H1 (cell line): ENCODE data around the gene PRC1. TPM values are rescaled to one million over a fixed set of nuclear protein-coding genes. Genes with fewer than 3 reads are reported as not detected.
A peak's percentile ranks its signal among the peaks of the same experiment; 100 is the strongest.

Source experiments
- CTCF ChIA-PET: fragments of 300-600 bp; sonication (Branson Sonifier 250); formaldehyde crosslinking; loops from one replicate; lab custom pipeline; 2021; ENCODE audit not compliant: partially characterized antibody; lab: Charles Lee
- POLR2A ChIA-PET: fragments of 300-600 bp; sonication (Branson Sonifier 250); formaldehyde crosslinking; loops from one replicate; lab custom pipeline; 2021; ENCODE audit warnings: inconsistent platforms; ENCODE audit not compliant: partially characterized antibody; lab: Charles Lee
- DNase-seq, 2 experiments: peaks; one replicate each; pipeline versions ENCODE4 v3.0.0 to v3.0.0-alpha.2; 2010 to 2022; ENCODE audit warnings: low spot score in 2 of 2, low read depth in 1 of 2, mixed read lengths in 1 of 2
- FAIRE-seq: peaks from 2 replicates; lab custom pipeline; 2011; peaks lifted over from hg19 to GRCh38; lab: Jason Lieb, UNC
- H2AFZ ChIP-seq: 2 replicates; pipeline ENCODE4 v1.8.1; 2012; ENCODE audit warnings: low read length, inconsistent platforms
- H2AK5ac ChIP-seq: 2 replicates; pipeline ENCODE4 v1.6.1; 2013; ENCODE audit warnings: low read depth, low read length
- H2BK120ac ChIP-seq: replicated peaks from 2 replicates; pipeline ENCODE3; 2013; ENCODE audit warnings: low read depth, low read length, inconsistent platforms
- H2BK12ac ChIP-seq: 2 replicates; pipeline ENCODE4 v1.6.1; 2013; ENCODE audit warnings: low read depth, low read length
- H2BK15ac ChIP-seq: 2 replicates; pipeline ENCODE4 v1.6.1; 2013; ENCODE audit warnings: low read length
- H2BK20ac ChIP-seq: 2 replicates; pipeline ENCODE4 v1.6.1; 2013; ENCODE audit warnings: low read length
- H2BK5ac ChIP-seq: 2 replicates; pipeline ENCODE4 v1.6.1; 2013; ENCODE audit warnings: low read depth, low read length
- H3K14ac ChIP-seq: 2 replicates; pipeline ENCODE4 v1.6.1; 2013; ENCODE audit warnings: inconsistent platforms; ENCODE audit not compliant: insufficient read length
- H3K18ac ChIP-seq: 2 replicates; pipeline ENCODE4 v1.6.1; 2013; ENCODE audit warnings: low read length; ENCODE audit errors: extremely low read depth
- H3K23ac ChIP-seq: 2 replicates; pipeline ENCODE4 v1.6.1; 2013; ENCODE audit warnings: inconsistent platforms; ENCODE audit not compliant: insufficient read length
- H3K23me2 ChIP-seq: 2 replicates; pipeline ENCODE4 v1.6.1; 2013; ENCODE audit warnings: low read depth, low read length
- H3K27ac ChIP-seq: 2 replicates; pipeline ENCODE4 v1.6.1; 2011; ENCODE audit warnings: low read depth, low read length, inconsistent platforms
- H3K27me3 ChIP-seq, 4 experiments: replicated peaks in 1 of 4; 1 replicate in 1 of 4; 2 replicates in 3 of 4; pipeline versions ENCODE4 v1.6.1 to v1.8.1; 2011 to 2013; ENCODE audit warnings: low read length in 3 of 4, mild to moderate bottlenecking in 3 of 4, inconsistent platforms in 2 of 4, mixed read lengths in 2 of 4, moderate library complexity in 1 of 4; ENCODE audit not compliant: control insufficient read depth in 3 of 4, insufficient read depth in 3 of 4; ENCODE audit errors: extremely low read depth in 1 of 4
- H3K36me3 ChIP-seq, 4 experiments: 2 replicates each; pipeline versions ENCODE4 v1.6.1 to v1.8.1; 2011 to 2013; ENCODE audit warnings: mild to moderate bottlenecking in 4 of 4, low read length in 3 of 4, moderate library complexity in 2 of 4, control low read depth in 1 of 4, inconsistent platforms in 1 of 4; ENCODE audit not compliant: insufficient read depth in 4 of 4, control insufficient read depth in 2 of 4
- H3K4ac ChIP-seq: replicated peaks from 2 replicates; pipeline ENCODE3; 2013; ENCODE audit warnings: low read length, low read depth, mixed read lengths, inconsistent platforms; ENCODE audit not compliant: insufficient read length
- H3K4me1 ChIP-seq, 4 experiments: replicated peaks in 1 of 4; 1 replicate in 1 of 4; 2 replicates in 3 of 4; pipeline versions ENCODE4 v1.6.1 to v1.8.1; 2011 to 2013; ENCODE audit warnings: low read length in 3 of 4, inconsistent platforms in 2 of 4, mixed read lengths in 1 of 4; ENCODE audit not compliant: insufficient read depth in 4 of 4, control insufficient read depth in 3 of 4
- H3K4me2 ChIP-seq, 2 experiments: 2 replicates each; pipeline versions ENCODE4 v1.6.1 to v1.8.1; 2011 to 2013; ENCODE audit warnings: low read depth in 2 of 2, low read length in 2 of 2, control low read depth in 1 of 2, inconsistent platforms in 1 of 2, mild to moderate bottlenecking in 1 of 2; ENCODE audit not compliant: insufficient read depth in 1 of 2
- H3K4me3 ChIP-seq, 4 experiments: fragments of 200-600, 300-600 bp in 1 of 4; sonication (generic), shearing (Covaris generic), sonication (Bioruptor Twin) in 1 of 4; 2 replicates each; pipeline versions ENCODE4 v1.5.1 to v1.8.1; 2011 to 2016; ENCODE audit warnings: low read length in 4 of 4, low read depth in 3 of 4, control low read depth in 2 of 4, inconsistent platforms in 2 of 4, mild to moderate bottlenecking in 2 of 4, mixed read lengths in 1 of 4, moderate library complexity in 1 of 4; ENCODE audit not compliant: insufficient read depth in 2 of 4; ENCODE audit errors: extremely low read depth in 1 of 4
- H3K56ac ChIP-seq: replicated peaks from 2 replicates; pipeline ENCODE3; 2013; ENCODE audit warnings: low read depth, mild to moderate bottlenecking, mixed read lengths, low read length, inconsistent platforms; ENCODE audit not compliant: insufficient read length
- H3K79me1 ChIP-seq: 2 replicates; pipeline ENCODE4 v1.6.1; 2013; ENCODE audit warnings: low read depth, low read length, control low read depth
- H3K79me2 ChIP-seq, 2 experiments: 2 replicates each; pipeline versions ENCODE4 v1.6.1 to v1.8.1; 2012 to 2013; ENCODE audit warnings: low read length in 2 of 2, mild to moderate bottlenecking in 2 of 2, inconsistent platforms in 1 of 2; ENCODE audit not compliant: insufficient read depth in 2 of 2, control insufficient read depth in 1 of 2
- H3K9ac ChIP-seq, 4 experiments: replicated peaks in 1 of 4; 1 replicate in 1 of 4; 2 replicates in 3 of 4; pipeline versions ENCODE4 v1.6.1 to v1.8.1; 2011 to 2013; ENCODE audit warnings: low read depth in 3 of 4, low read length in 3 of 4, control low read depth in 2 of 4, mild to moderate bottlenecking in 2 of 4, moderate library complexity in 2 of 4, inconsistent platforms in 1 of 4; ENCODE audit errors: extremely low read depth in 1 of 4
- H3K9me3 ChIP-seq, 2 experiments: 2 replicates each; pipeline versions ENCODE4 v1.6.1 to v1.8.1; 2012 to 2013; ENCODE audit warnings: mild to moderate bottlenecking in 2 of 2, moderate library complexity in 2 of 2, control low read depth in 1 of 2, inconsistent platforms in 1 of 2, low read depth in 1 of 2, low read length in 1 of 2, mixed read lengths in 1 of 2; ENCODE audit not compliant: insufficient read depth in 2 of 2
- H4K20me1 ChIP-seq, 2 experiments: replicated peaks in 1 of 2; 2 replicates each; pipeline versions ENCODE3 to v1.8.1; 2011 to 2013; ENCODE audit warnings: inconsistent platforms in 2 of 2, low read length in 2 of 2, mild to moderate bottlenecking in 1 of 2; ENCODE audit not compliant: insufficient read depth in 2 of 2, control insufficient read depth in 1 of 2
- H4K5ac ChIP-seq: 2 replicates; pipeline ENCODE4 v1.6.1; 2013; ENCODE audit warnings: low read length, low read depth, mixed read lengths, inconsistent platforms; ENCODE audit not compliant: insufficient read length
- H4K8ac ChIP-seq: 2 replicates; pipeline ENCODE4 v1.8.0; 2013; ENCODE audit warnings: mild to moderate bottlenecking, moderate library complexity, low read length, inconsistent platforms; ENCODE audit not compliant: insufficient read depth; ENCODE audit errors: extremely low read depth
- H4K91ac ChIP-seq: replicated peaks from 2 replicates; pipeline ENCODE3; 2013; ENCODE audit warnings: low read length, mixed read lengths, inconsistent platforms; ENCODE audit not compliant: insufficient read length
- SP4 ChIP-seq: IDR thresholded peaks from 2 replicates; pipeline ENCODE4 v1.6.1; 2012; ENCODE audit warnings: low read length, inconsistent platforms
- WGBS, 2 experiments: shearing (Covaris generic) in 1 of 2; methylation state at CpG; one replicate each; pipeline versions ENCODE4 v1.1.6 to v1.1.7; 2013 to 2015; ENCODE audit warnings: low lambda C conversion rate in 2 of 2, mixed read lengths in 2 of 2, inconsistent platforms in 1 of 2, low coverage in 1 of 2, missing lambda C conversion rate in 1 of 2; ENCODE audit not compliant: insufficient replicate concordance in 2 of 2, insufficient coverage in 1 of 2, insufficient read length in 1 of 2; ENCODE audit errors: extremely low coverage in 1 of 2, missing lambda C conversion rate in 1 of 2; 5-methylcytosine and 5-hydroxymethylcytosine counted together
- polyA plus RNA-seq, 7 experiments: library from polyadenylated mRNA; depleted of rRNA in 3 of 7; stranded (reverse) in 5 of 7; unstranded in 2 of 7; fragments of >200 nt in 5 of 7; fragments of 200-250 nt in 2 of 7; gene quantifications; 1 replicate in 5 of 7; 2 replicates in 1 of 7; 4 replicates in 1 of 7; pipeline versions ENCODE4 v1.2.1 to v1.2.3, GENCODE V29; 2011 to 2013; ENCODE audit warnings: missing spikeins in 2 of 7, mixed read lengths in 2 of 7
- total RNA-seq: library from RNA; stranded (reverse); fragmentation: NEBNext Ultra II Directional; extraction: Animal tissue kit (Norgen Biotek cat#: 25700); gene quantifications from 2 replicates; pipeline ENCODE4 v1.2.1, GENCODE V29; 2021

Gene PRC1
- total and polyA plus RNA-seq, 2 of the 8 experiments (the other 6 are each of a cell fraction or from before 2014, with no cell fraction given): 90.7 to 181 TPM

DNA sequence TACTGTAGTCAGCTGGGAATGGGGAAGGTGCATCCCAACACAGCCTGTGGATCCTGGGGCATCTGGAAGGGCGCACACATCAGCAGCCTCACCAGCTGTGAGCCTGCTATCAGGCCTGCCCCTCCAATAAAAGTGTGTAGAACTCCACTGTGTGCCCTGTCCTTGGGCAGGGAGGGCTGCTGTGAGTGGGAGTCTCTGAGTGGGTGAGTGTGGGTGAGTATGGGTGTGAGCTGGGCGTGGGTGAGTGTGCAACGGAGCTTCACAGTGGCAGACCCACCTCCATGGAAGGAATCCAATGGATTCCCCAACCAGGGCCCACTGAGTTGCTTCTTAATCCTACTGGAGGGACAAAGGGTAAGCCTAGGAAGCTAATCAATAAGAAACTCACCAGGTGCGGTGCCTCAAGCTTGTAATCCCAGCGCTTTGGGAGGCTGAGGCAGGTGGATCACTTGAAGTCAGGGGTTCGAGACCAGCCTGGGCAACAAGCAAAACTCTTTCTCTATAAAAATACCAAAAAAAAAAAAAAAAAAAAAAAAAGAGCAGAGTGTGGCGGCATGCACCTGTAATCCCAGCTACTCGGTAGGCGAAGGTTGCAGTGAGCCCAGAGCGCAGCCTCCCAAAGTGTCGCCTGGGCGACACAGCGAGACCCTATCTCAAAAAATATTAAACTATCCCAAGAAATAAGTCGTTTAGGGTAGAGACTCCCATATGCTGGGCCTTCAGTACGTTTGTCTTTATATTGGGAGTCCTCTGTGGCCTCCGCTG lies 40.2 kb downstream of the PRC1 start:
- Histone ChIP-seq H3K9me3 (no peaks in the 10 kb centered on the region), H3K18ac (no peak overlapping the region), H3K4me2 (peak overlapping the region in 1 of 2 experiments; percentile 82; a peak in 1 of 4 replicates), H3K4ac (no peak overlapping the region), H3K56ac (no peak overlapping the region), H3K14ac (no peak overlapping the region), H4K8ac (no peak overlapping the region), H3K27ac (no peak overlapping the region), H3K79me2 (no peaks in the 10 kb centered on the region), H2BK5ac (no peak overlapping the region), H4K91ac (no peak overlapping the region), H3K27me3 (no peaks in the 10 kb centered on the region), H3K4me3 (peak overlapping the region in 1 of 4 experiments; percentile 72; a peak in 4 of 8 replicates), H3K4me1 (peaks cover 0 to 15% (median 8%) of the 10 kb centered on the region in 4 experiments; a peak in 6 of 7 replicates), H3K79me1 (peaks cover 3% of the 10 kb centered on the region; the same call in 1 of the 2 replicates), H3K36me3 (peaks cover 7 to 38% (median 28%) of the 10 kb centered on the region in 4 experiments), H2BK12ac (no peak overlapping the region), H3K23ac (no peak overlapping the region), H4K20me1 (peaks cover 0 to 5% of the 10 kb centered on the region in 2 experiments), H2BK20ac (no peak overlapping the region), H2BK15ac (no peak overlapping the region), H3K9ac (no peak overlapping the region), H2BK120ac (no peak overlapping the region), H3K23me2 (peaks cover 14% of the 10 kb centered on the region; the same call in 1 of the 2 replicates), H4K5ac (no peak overlapping the region), H2AK5ac (no peak overlapping the region), H2AFZ (no peak overlapping the region)
- no peak for DNase-seq
- ChIA-PET POLR2A (interaction anchor here (0.7 to 2.7 kb wide), 13 partner anchors 11 to 114 kb away, joined by 3 to 14 read pairs (median 5); partner anchors contain the start of genes HDDC3, MAN2A2, PRC1 and UNC45A), CTCF (interaction anchor here (0.8 to 19.2 kb wide), 7 partner anchors 8 to 472 kb away, joined by 3 to 306 read pairs (median 5); partner anchors contain the start of genes HDDC3 and UNC45A)
- FAIRE-seq: no peak
- 64% methylated on average over 12 of the region's 16 CpGs; no CpG with 5 or more reads in 1 of the 2 experiments for WGBS, 2 experiments
- no peak for TF ChIP-seq SP4
